PFSK-1 (cell line): ENCODE results near the gene ZFPM1.

ENCODE experiments used
- FOXP2 ChIP-seq: optimal IDR thresholded peaks from 2 replicates; pipeline ENCODE3; 2011; ENCODE audit warnings: borderline replicate concordance, control low read depth, inconsistent platforms; ENCODE audit not compliant: insufficient read depth; ENCODE audit errors: extremely low read length, extremely low read depth
- POLR2AphosphoS5 ChIP-seq: IDR thresholded peaks from 2 replicates; pipeline ENCODE4 v1.6.1; 2012; ENCODE audit warnings: low read depth, mild to moderate bottlenecking, control low read depth, low read length, moderate library complexity
- REST ChIP-seq, 2 experiments: IDR thresholded peaks; 2 replicates each; pipeline versions ENCODE4 v1.6.1 to v1.8.0; 2011 to 2012; ENCODE audit warnings: low read depth in 2 of 2, low read length in 2 of 2, control low read depth in 1 of 2, inconsistent platforms in 1 of 2, mild to moderate bottlenecking in 1 of 2, moderate library complexity in 1 of 2; ENCODE audit not compliant: insufficient read depth in 1 of 2
- SIN3A ChIP-seq: IDR thresholded peaks from 2 replicates; pipeline ENCODE4 v1.6.1; 2012; ENCODE audit warnings: mild to moderate bottlenecking, low read length, moderate library complexity, borderline replicate concordance; ENCODE audit not compliant: insufficient read depth
- TAF1 ChIP-seq: IDR thresholded peaks from 2 replicates; pipeline ENCODE4 v1.6.1; 2012; ENCODE audit warnings: low read length, control low read depth, borderline replicate concordance; ENCODE audit not compliant: insufficient read depth

Gene ZFPM1

GRCh38 chr16:88459366-88460073 is 6.4 kb downstream of the ZFPM1 start:
- TF ChIP-seq SIN3A (no peak), REST (IDR thresholded peaks at IDR 0.05; ENCODE audit: insufficient read depth in 1 of 2, low read depth in 2 of 2, low read length in 2 of 2) (no peak), FOXP2 (no peak), POLR2AphosphoS5 (no peak), TAF1 (no peak)

DNA sequence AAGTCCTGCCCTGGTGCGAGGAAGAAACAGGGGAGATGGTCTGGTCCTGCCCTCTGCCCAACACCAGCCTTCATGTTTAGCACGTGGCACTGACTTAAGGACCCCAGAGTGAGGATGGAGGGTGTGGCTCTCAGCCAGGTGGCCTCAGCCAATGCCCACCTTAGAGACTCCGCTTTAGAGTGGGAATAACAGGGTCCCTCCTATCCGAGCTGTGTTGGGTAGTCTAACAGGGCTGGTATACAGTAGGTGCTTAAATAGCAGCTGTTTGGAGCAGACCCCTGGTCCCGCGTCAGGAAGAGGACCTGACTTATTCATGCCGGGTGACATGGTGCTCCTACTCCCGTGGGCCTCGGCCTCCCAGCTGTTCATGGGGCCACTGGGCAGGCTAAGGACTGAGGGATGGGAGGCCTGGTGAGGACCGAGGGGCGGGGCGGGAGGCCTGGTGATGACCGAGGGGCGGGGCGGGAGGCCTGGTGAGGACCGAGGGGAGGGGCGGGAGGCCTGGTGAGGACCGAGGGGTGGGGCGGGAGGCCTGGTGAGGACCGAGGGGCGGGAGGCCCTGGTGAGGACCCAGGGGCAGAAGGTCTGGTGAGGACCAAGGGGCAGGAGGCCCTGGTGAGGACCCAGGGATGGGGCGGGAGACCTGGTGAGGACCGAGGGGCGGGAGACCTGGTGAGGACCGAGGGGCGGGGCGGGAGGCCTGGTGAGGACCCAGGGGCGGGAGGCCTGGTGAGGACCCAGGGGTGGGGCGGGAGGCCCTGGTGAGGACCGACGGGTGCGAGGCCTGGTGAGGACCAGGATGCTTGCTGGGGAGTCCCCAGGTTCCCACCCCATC is 7.6 kb downstream of the ZFPM1 start:
- no peak for TF ChIP-seq REST (IDR thresholded peaks at IDR 0.05; ENCODE audit: insufficient read depth in 1 of 2, low read depth in 2 of 2, low read length in 2 of 2)
- no peak for TF ChIP-seq FOXP2
- TF ChIP-seq POLR2AphosphoS5 = no peak
- TF ChIP-seq TAF1 = no peak
- no peak for TF ChIP-seq SIN3A

GRCh38 chr16:88461331-88462269 is 8.5 kb downstream of the ZFPM1 start:
- no peak for TF ChIP-seq REST (IDR thresholded peaks at IDR 0.05; ENCODE audit: insufficient read depth in 1 of 2, low read depth in 2 of 2, low read length in 2 of 2)
- no peak for TF ChIP-seq TAF1
- TF ChIP-seq POLR2AphosphoS5 = no peak
- no peak for TF ChIP-seq FOXP2

DNA sequence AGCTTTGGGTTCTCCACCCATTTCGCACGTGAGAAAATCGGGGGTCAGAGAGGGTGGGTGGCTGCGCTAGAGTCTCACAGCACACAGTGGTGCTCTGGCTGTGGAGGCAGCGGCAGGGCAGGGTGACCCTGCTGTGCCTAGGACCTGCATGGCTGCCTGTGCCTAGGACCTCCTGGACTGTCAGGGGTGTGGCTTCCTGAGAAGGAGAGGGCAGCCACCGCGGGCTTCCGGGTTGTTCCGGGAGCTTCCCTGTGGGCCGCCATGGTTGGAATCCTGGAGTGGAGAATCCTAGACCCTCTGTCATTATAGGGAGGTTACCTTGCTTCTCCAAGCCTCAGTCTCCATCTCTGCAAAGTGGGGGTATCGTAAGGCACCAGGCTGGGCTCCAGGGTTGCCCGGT is 9.3 kb downstream of the ZFPM1 start:
- TF ChIP-seq TAF1 = no peak
- TF ChIP-seq POLR2AphosphoS5 = no peak
- TF ChIP-seq FOXP2 = no peak
- no peak for TF ChIP-seq SIN3A
- TF ChIP-seq REST (IDR thresholded peaks at IDR 0.05; ENCODE audit: insufficient read depth in 1 of 2, low read depth in 2 of 2, low read length in 2 of 2) = no peak
